Mesenteric fat pad (tissue), 1 donor: ENCODE measurements around the gene CERS3. TPM values are rescaled to one million over a fixed set of nuclear protein-coding genes. Genes with fewer than 3 reads are reported as not detected.

ENCODE experiments used
- DNase-seq: peaks from one replicate; pipeline ENCODE4 v3.0.0-alpha.2; 2020; ENCODE audit warnings: low spot score
- total RNA-seq: library from RNA; stranded (reverse); fragmentation: NEBNext Ultra II Directional; extraction: Animal tissue kit (Norgen Biotek cat#: 25700); gene quantifications from one replicate; pipeline ENCODE4 v1.2.1, GENCODE V29; 2021
- donor health status: DM: yes; HTN: yes; CAD: no.

CERS3 gene
- total RNA-seq, 1 donor from 2014 or later, result not detected

DNA sequence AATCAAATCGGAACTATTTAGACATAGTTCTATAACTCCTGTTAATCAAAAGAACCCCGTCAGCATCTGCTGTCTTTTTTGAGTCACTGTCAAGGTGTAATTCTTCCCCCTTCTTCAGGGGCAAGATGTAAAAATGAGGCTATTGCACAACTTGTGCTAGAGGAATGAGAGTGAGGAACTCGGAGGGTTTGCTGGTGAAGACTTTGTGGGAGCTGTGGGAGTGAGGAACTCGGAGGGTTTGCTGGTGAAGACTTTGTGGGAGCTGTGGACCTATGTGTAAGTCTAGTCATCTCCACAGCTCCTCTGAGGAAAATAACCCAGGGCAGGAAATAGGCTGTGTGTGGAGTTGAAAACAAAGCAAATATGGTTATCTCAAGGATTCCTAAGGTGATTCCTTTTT is 2.5 kb upstream of the CERS3 start:
- no peak for DNase-seq

GRCh38 chr15:100529556-100529955 is 806 bp upstream of the CERS3 start:
- DNase-seq, result no peak

DNA sequence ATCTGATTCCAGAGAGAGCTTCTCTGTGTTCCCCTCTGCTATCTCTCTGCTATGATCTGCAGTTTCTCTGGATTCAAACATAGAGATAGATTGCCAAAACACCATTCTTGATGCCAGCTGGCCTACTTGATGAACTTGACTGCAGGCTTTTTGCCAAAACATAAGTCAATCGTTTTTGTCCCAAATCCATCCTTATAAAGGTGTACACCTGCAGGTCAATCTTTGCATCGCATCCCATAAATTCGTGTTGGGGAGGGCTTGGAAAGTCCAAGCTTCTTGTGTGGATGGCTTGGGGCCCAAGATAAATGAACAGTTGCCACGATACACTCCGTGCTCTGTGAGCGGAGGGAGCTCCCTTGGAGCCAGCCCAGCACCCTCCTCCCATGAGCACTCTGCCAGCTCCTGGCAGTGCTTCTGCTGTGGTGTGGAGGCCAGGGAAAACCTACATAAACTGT is 2.7 kb downstream of the CERS3 start:
- no peak for DNase-seq

DNA sequence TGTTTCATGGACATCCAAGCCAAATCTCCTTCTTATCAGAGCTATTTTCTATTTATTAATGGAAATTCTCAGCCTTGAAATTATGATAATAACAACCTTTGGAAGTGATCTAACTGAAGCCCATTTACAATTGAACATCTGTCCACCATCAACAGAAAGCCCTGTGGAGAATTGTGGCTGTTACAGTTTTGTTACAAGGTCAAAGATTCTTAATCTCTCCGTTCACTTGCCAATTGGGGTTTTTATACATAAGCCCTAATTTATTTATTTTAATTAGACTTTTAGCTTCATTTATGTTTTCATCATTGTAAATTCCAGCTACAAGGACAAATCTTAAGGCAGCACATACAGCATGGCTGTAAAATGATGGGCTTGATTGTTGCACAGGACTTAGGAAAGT is 3.3 kb downstream of the CERS3 start:
- no peak for DNase-seq

GRCh38 chr15:100524326-100524725 is 4.4 kb downstream of the CERS3 start:
- DNase-seq, result no peak

- DNase-seq, result no peak
These were observed 6.8 kb downstream of the CERS3 start for GRCh38 chr15:100521907-100522306.

DNA sequence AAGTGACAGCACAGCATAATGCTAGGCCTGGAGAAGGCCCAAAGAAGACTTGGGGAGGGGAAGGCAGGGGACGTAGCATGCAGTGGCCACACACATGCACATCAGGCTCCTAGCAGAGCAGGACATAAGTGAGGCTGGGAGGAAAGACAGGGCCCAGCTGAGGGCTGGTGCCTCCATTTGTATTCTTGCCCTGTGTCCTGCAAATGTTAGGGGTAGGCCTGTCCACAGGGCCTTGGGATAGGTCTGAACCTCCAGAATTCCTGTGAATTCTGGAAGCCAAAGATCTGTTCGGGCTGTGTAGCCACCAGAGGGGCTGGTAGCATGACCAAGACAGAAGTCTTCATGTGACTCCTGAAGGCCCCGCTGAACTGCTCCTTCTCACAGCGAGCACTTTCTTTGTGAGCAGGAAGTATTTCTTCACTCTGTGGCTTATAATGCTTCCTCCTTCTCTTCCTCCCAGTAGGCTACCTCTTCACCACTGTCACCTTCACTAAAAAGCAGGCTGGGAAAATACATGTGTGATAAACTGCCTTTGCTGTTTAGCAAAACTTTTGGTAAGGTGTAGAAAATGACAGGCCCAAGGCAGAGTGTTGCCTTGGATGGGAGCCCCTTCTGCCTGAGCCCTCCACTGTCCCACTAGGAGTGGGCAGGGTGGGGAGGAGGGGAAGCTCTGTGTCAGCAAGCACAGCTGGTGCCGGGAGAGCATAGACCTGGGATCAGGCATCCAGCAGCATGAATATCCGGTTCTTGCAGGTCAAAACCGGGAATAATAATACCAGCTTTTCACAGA is 8.4 kb downstream of the CERS3 start:
- no peak for DNase-seq

DNA sequence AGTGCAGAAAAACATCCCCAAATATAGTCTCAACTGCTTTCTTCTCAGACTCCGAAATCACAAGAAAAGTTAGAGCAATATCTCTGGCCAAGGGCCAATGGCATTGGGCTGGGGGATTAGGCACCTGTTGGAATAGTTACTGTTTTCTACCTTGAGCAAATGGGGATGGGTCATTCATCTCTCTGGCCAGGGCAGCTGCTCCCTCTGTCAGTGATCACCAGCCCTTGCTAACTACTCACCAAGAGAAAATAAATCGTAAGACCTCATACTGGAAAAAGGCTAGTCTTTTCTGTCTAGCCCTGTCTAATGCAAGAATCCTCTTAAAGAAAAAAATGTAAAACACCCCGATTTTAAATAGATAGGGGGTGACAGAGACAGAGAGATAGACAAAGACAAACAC is 10.9 kb downstream of the CERS3 start:
- no peak for DNase-seq

GRCh38 chr15:100516643-100517512 is 11.9 kb downstream of the CERS3 start:
- DNase-seq, result no peak

GRCh38 chr15:100515758-100516157 is 13.0 kb downstream of the CERS3 start:
- DNase-seq, result no peak

DNA sequence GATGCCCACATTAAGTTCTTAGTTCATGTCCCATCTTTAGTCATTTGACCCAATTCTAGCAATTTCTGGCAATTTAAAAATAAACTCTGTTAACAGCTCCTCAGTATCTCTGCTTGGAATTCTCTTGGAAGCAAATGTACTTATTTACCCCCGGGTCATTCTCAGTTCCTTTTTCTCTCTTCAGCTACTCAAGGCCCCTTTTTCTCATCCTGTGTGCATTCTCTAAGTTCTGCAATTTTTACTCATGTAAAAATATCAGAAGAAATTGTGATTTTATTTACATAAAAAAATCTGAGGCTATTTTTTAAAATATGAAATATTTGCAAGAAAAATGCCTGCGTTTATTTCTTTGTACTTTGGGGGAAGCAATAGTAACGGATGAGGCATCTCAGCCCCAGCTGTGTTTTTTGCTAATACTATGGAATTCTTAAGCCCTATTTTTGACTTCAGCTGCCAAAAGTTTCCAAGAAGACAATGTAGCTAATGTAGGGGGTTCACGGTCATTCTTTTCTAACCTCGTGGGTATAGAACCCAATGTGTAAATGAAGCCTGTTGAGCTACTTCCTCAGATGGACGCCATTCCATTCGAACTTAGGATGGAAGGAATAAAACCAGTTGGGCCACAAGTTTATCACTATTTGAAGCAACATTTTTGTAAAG is 20.0 kb downstream of the CERS3 start:
- DNase-seq, result no peak

DNA sequence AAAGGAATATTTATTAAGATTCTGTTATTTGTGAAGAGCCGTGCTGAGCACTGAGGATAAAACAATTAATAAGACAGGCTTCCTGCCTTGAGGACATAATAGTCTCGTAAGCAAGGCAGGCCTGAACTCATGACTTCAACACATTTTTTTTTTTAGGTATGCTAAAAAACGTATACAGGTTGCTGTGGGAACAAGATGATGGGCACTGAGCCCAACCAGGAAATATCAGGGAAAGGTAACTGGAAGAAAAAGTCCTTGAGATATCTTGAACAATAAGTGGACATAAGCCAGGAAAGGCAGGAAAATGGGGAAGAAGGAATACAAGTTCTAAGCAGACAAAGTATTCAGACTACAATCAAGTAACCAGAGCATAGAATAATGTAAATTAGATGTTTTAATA is 26.1 kb downstream of the CERS3 start:
- no peak for DNase-seq

GRCh38 chr15:100501117-100501516 is 27.6 kb downstream of the CERS3 start:
- no peak for DNase-seq

DNA sequence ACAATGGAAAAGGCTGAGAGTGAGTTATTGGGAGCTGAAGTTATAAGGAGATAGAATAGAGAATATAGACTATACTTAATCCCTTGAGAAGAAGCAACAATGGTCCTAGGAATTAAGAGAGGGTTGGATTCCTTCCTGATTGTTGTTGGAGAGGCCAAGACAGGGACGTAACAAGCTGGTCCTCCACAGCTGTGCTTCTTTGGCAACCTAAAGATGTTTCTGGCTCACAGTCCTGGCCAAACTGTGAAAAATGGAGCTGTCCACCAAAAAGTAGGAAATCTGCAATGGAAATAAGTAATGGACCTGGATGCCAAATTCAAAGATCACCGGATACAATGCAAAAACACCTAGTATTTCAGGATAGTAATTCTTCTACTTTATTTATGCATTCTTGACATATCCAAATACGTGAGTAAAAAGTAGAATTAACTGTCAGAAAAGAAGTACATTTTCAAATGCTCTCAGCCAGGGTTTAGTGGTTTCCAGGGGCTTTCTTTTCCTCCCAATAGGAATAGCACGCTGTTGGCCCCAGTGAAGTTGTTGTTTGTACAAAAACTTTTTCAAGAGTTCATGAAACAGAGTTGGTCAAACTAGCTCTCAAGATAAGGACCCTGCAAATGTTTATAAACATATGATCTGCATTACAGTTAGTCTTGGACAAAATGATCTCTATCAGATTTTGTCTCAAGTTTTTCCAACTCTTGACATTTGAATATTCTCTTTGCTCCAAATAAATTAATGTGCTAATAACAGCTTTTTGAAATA is 28.3 kb downstream of the CERS3 start:
- DNase-seq, result no peak

- DNase-seq, result no peak
These were observed 32.9 kb downstream of the CERS3 start for GRCh38 chr15:100495861-100496260.

DNA sequence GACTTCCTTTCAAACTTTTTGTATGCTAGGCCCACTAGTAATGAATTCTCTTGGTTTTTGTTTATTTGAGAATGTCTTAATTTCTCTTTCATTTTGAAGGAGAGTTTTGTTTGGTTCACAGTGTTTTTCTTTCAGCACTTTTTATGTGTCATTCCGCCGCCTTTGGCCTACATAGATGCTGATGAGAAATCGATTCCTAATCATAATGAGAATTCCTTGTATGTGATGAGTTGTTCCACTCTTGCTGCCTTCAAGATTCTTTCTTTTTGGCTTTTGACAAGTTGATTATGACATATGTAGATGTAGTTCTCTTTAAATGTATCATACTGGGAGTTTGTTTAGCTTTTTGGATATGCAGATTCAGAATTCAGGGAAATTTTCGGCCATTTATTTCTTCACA is 35.5 kb downstream of the CERS3 start:
- DNase-seq, result no peak

GRCh38 chr15:100484443-100484842 is 44.3 kb downstream of the CERS3 start:
- DNase-seq, result no peak

- DNase-seq, result no peak
These were observed 45.4 kb downstream of the CERS3 start for GRCh38 chr15:100483370-100483769.

DNA sequence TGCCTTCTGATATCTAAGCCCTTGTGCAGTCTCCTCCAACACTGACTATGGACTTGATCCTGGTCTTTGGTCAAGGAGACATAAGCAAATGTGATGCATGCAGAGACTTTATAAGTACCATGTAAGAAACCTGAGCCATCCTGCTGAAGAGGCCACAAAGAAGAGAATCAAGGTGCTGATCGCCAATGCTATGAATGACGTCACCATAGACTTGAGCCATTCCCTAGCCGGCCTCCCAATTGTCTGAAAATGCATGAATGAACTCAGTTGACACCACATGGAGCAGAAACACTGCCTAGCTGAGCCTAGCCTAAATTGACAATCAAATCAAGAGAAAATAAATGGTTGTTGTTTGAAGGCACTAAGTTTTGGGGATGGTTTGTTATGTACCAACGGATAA is 51.9 kb downstream of the CERS3 start:
- no peak for DNase-seq

- DNase-seq, result no peak
These were observed 56.0 kb downstream of the CERS3 start for GRCh38 chr15:100472736-100473135.

- no peak for DNase-seq
These were observed 56.8 kb downstream of the CERS3 start for GRCh38 chr15:100471933-100472332.
